ENCODE measurements around the gene C1QTNF3. TPM values are rescaled to one million over a fixed set of nuclear protein-coding genes. Genes with fewer than 3 reads are reported as not detected.

C1QTNF3 gene
- total and polyA plus RNA-seq, 2 donors (not counting 1 experiment from before 2014, with no cell fraction given), result 6.6 to 11.9 TPM

- Histone ChIP-seq H3K27ac (ENCODE audit: low read length in 2 of 2) (no peak overlapping the region), H2AFZ (ENCODE audit: insufficient read depth, low read depth, low read length, poor library complexity, severe bottlenecking) (peak overlapping the region; percentile 35), H3K4me3 (ENCODE audit: control extremely low read depth in 1 of 5, extremely low read depth in 1 of 5, insufficient read depth in 1 of 5, low read depth in 2 of 5, low read length in 4 of 5) (no peak overlapping the region), H3K9ac (ENCODE audit: low read length) (no peak overlapping the region), H4K20me1 (ENCODE audit: control insufficient read depth, insufficient read depth, low read length, poor library complexity, severe bottlenecking) (no peaks in the 10 kb centered on the region), H3K27me3 (replicated peaks in 1 of 4; ENCODE audit: control extremely low read depth in 1 of 4, control insufficient read depth in 3 of 4, insufficient read depth in 4 of 4, low read length in 3 of 4) (peaks cover 0 to 5% (median 0%) of the 10 kb centered on the region in 4 experiments), H3K4me1 (ENCODE audit: control insufficient read depth in 2 of 2, insufficient read depth in 2 of 2, low read length in 2 of 2) (no peaks in the 10 kb centered on the region), H3K36me3 (replicated peaks in 1 of 2; ENCODE audit: control extremely low read depth in 1 of 2, control insufficient read depth in 1 of 2, extremely low read depth in 1 of 2, insufficient read depth in 2 of 2, low read length in 1 of 2) (no peaks in the 10 kb centered on the region), H3K4me2 (replicated peaks; ENCODE audit: low read depth, low read length, poor library complexity, severe bottlenecking) (no peak overlapping the region), H3K79me2 (ENCODE audit: control insufficient read depth, insufficient read depth, low read length) (no peaks in the 10 kb centered on the region), H3K9me3 (ENCODE audit: control extremely low read depth in 1 of 3, control insufficient read depth in 2 of 3, insufficient read depth in 1 of 3, low read length in 2 of 3) (no peaks in the 10 kb centered on the region)
- H3K27ac Mint-ChIP-seq, result no peak overlapping the region
- no peaks in the 10 kb centered on the region for H3K4me1 Mint-ChIP-seq
- no peak overlapping the region for H3K4me3 Mint-ChIP-seq
- ChIA-PET POLR2A (interaction anchor here (0.6 kb wide), 1 partner anchor 39 kb away, joined by 3 read pairs; no protein-coding TSS in a partner anchor), CTCF (interaction anchor here (1.0 to 3.3 kb wide), 12 partner anchors 9 to 542 kb away, joined by 3 to 22 read pairs (median 6); partner anchors contain the start of gene RXFP3)
- TF ChIP-seq CTCF (IDR thresholded peaks at IDR 0.05), result peak; percentile 53
- TF ChIP-seq EZH2 (IDR thresholded peaks at IDR 0.05; ENCODE audit: borderline replicate concordance, insufficient read depth, low read depth, low read length, poor library complexity, severe bottlenecking), result no peak
- peaks cover 3% of the 10 kb centered on the region for H3K27me3 Mint-ChIP-seq
- intact Hi-C loops (cut with micrococcal nuclease), result no loop called here
- 59% methylated on average over 9 of the region's 10 CpGs for WGBS (ENCODE audit: insufficient coverage)
- DNase-seq, result peak; percentile 14
- no peaks in the 10 kb centered on the region for H3K9me3 Mint-ChIP-seq (ENCODE audit: insufficient read depth)
- ATAC-seq (ENCODE audit: low read depth), result no peak
Observed at GRCh38 chr5:33969572-33970452, 73.2 kb downstream of the C1QTNF3 start.
